ENCODE measurements around the gene THSD4.

DNA sequence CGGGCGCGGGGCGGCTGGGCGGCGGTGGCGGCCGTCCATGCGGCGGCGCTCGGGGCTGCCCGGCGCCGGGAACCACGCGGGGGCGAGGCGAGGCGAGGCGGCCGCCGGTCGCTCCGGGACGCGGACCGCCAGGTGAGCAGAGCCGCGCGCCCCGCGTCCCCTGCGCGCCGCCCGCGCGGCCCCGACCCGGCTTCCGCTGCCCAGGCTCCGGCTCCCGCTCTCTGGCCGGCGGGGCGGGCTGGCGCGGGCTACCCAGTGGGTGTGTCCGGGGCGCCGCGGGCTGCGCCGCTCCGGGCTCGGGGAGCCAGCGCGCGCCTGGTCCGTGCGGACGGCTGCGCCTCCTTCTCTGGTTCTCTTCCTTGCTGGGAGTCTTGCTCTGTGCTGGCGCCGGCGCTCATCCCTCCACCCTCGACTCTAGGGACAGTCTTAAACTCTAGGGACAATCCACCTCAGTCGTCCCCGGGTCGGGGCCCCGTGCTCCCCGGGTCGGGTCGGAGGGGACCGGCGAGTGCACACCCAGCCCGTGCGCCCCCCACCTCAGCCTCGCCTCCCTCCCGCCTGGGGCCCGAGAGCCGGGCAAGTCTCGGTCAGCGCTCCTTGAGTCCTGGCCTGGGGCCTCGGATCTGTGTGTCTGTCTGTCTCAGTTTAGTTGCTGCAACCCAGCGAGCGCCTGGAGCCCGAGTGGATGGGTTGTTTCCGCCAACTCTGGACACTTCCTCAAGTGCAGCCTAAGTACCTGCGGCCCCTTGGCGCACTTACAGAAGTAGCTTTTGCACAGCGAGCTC is 488 bp downstream of the THSD4 start:
- TF ChIP-seq, protein P1, sequence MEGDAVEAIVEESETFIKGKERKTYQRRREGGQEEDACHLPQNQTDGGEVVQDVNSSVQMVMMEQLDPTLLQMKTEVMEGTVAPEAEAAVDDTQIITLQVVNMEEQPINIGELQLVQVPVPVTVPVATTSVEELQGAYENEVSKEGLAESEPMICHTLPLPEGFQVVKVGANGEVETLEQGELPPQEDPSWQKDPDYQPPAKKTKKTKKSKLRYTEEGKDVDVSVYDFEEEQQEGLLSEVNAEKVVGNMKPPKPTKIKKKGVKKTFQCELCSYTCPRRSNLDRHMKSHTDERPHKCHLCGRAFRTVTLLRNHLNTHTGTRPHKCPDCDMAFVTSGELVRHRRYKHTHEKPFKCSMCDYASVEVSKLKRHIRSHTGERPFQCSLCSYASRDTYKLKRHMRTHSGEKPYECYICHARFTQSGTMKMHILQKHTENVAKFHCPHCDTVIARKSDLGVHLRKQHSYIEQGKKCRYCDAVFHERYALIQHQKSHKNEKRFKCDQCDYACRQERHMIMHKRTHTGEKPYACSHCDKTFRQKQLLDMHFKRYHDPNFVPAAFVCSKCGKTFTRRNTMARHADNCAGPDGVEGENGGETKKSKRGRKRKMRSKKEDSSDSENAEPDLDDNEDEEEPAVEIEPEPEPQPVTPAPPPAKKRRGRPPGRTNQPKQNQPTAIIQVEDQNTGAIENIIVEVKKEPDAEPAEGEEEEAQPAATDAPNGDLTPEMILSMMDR (IDR thresholded peaks at IDR 0.05) = no peak
- no peak for TF ChIP-seq POLR2AphosphoS5 (IDR thresholded peaks at IDR 0.05)

Measured in suprapubic skin (tissue), 3 donors.